Vagina (tissue), 2 donors: ENCODE measurements around the gene ZBTB7C. TPM values are rescaled to one million over a fixed set of nuclear protein-coding genes. Genes with fewer than 3 reads are reported as not detected.

Experiments
- DNase-seq, 2 donors: peaks; one replicate each; pipeline ENCODE4 v3.0.0-alpha.2; 2017; ENCODE audit errors: extremely low spot score in 2 of 2
- H3K27ac ChIP-seq: fragments of 200-600 bp; sonication (generic); one replicate; pipeline ENCODE4 v1.5.1; 2019
- H3K27me3 ChIP-seq: fragments of 200-600 bp; sonication (generic); one replicate; pipeline ENCODE4 v1.5.1; 2019
- H3K36me3 ChIP-seq, 2 donors: fragments of 200-600 bp; sonication (generic); one replicate each; pipeline ENCODE4 v1.5.1; 2017 to 2019
- H3K4me1 ChIP-seq: fragments of 200-600 bp; sonication (generic); one replicate; pipeline ENCODE4 v1.5.1; 2019
- H3K4me3 ChIP-seq, 2 donors: fragments of 200-600 bp; sonication (generic); 1 replicate in 1 of 2; 2 replicates in 1 of 2; pipeline ENCODE4 v1.5.1; 2016 to 2019
- H3K9me3 ChIP-seq: fragments of 200-600 bp; sonication (generic); one replicate; pipeline ENCODE4 v1.5.1; 2019
- POLR2A ChIP-seq, 2 donors: fragments of 450-650 bp; IDR thresholded peaks; one replicate each; pipeline ENCODE4 v1.6.1; 2017; ENCODE audit warnings: antibody characterized with exemption in 2 of 2, mild to moderate bottlenecking in 2 of 2, moderate library complexity in 2 of 2
- POLR2AphosphoS5 ChIP-seq, 2 donors: sonication (generic); formaldehyde crosslinking; IDR thresholded peaks; one replicate each; pipeline ENCODE4 v1.9.0; 2017; ENCODE audit warnings: antibody characterized with exemption in 2 of 2, mild to moderate bottlenecking in 2 of 2, low read depth in 1 of 2; ENCODE audit not compliant: insufficient read depth in 1 of 2
- intact Hi-C: fragments of 100-400 bp; cut with DNase I; formaldehyde crosslinking; loops from one replicate; pipeline ENCODE4 v1.15.1; 2023
- total RNA-seq: library from RNA; depleted of rRNA; stranded (reverse); fragments of >200 nt; gene quantifications from one replicate; pipeline ENCODE4 v1.2.3, GENCODE V29; 2016
- TF ChIP-seq, protein P1 (sequence below), 3 experiments: fragments of 450-650 bp in 2 of 3; fragments of 200-600 bp in 1 of 3; sonication (generic) in 1 of 3; IDR thresholded peaks; one replicate each; pipeline ENCODE4 v1.5.1; 2017 to 2019; ENCODE audit warnings: antibody characterized with exemption in 3 of 3, mild to moderate bottlenecking in 2 of 3, moderate library complexity in 2 of 3

The ZBTB7C gene
- total RNA-seq, 1 donor from 2014 or later = 40.5 TPM

DNA sequence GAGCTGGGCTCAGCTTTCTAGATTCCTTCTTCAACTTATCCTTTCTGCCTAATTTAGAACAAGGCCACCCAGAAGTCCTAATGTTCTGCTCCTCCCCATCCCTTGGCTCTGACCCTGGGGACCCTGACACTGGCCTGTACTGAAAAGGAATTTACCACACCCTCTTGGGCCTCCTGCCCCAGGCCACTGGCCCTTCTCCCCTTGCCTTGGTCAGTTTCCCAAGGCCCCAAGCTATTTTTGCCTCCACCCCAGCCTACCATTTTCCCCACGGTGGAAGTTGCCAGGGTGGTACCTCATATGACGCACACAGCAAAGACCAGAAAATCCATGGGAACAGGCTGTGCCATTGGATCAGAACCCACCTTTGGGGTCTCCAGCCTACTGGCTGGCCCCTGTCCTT is 72.1 kb downstream of the ZBTB7C start:
- H3K36me3 ChIP-seq = no peaks in the 10 kb centered on the region
- no peaks in the 10 kb centered on the region for H3K9me3 ChIP-seq
- intact Hi-C loops = no loop called here
- no peaks in the 10 kb centered on the region for H3K4me1 ChIP-seq
- no peak overlapping the region for H3K27ac ChIP-seq
- TF ChIP-seq POLR2A (IDR thresholded peaks at IDR 0.05) (no peak), POLR2AphosphoS5 (IDR thresholded peaks at IDR 0.05; ENCODE audit: insufficient read depth in 1 of 2, low read depth in 1 of 2) (no peak)
- TF ChIP-seq, protein P1, sequence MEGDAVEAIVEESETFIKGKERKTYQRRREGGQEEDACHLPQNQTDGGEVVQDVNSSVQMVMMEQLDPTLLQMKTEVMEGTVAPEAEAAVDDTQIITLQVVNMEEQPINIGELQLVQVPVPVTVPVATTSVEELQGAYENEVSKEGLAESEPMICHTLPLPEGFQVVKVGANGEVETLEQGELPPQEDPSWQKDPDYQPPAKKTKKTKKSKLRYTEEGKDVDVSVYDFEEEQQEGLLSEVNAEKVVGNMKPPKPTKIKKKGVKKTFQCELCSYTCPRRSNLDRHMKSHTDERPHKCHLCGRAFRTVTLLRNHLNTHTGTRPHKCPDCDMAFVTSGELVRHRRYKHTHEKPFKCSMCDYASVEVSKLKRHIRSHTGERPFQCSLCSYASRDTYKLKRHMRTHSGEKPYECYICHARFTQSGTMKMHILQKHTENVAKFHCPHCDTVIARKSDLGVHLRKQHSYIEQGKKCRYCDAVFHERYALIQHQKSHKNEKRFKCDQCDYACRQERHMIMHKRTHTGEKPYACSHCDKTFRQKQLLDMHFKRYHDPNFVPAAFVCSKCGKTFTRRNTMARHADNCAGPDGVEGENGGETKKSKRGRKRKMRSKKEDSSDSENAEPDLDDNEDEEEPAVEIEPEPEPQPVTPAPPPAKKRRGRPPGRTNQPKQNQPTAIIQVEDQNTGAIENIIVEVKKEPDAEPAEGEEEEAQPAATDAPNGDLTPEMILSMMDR (IDR thresholded peaks at IDR 0.05) = no peak
- no peaks in the 10 kb centered on the region for H3K27me3 ChIP-seq
- no peak for DNase-seq
- no peak overlapping the region for H3K4me3 ChIP-seq

DNA sequence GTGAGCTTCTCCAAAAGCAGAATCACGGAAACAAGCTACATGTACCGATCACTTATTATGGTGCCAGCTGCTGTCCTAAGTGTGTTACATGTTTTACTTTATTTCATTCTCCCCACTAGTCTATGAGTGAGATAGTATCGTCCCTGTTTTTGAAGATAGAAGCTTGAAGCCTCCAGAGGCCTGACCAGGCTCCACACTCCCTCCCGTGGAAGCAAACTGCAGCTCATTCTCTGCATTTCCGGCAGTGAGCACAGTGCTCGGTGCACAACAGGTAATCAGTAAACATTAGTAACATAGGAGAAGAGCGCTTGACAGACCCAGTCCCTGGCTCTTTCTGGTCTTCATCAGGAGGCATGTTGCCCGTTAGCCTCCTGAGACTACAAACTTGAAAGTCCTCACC is 72.9 kb downstream of the ZBTB7C start:
- intact Hi-C loops = no loop called here
- no peaks in the 10 kb centered on the region for H3K9me3 ChIP-seq
- DNase-seq = no peak
- no peaks in the 10 kb centered on the region for H3K4me1 ChIP-seq
- no peaks in the 10 kb centered on the region for H3K27me3 ChIP-seq
- no peak overlapping the region for H3K27ac ChIP-seq
- TF ChIP-seq POLR2A (IDR thresholded peaks at IDR 0.05) (no peak), POLR2AphosphoS5 (IDR thresholded peaks at IDR 0.05; ENCODE audit: insufficient read depth in 1 of 2, low read depth in 1 of 2) (no peak)
- TF ChIP-seq, protein P1 (IDR thresholded peaks at IDR 0.05) = no peak
- no peaks in the 10 kb centered on the region for H3K36me3 ChIP-seq
- no peak overlapping the region for H3K4me3 ChIP-seq

DNA sequence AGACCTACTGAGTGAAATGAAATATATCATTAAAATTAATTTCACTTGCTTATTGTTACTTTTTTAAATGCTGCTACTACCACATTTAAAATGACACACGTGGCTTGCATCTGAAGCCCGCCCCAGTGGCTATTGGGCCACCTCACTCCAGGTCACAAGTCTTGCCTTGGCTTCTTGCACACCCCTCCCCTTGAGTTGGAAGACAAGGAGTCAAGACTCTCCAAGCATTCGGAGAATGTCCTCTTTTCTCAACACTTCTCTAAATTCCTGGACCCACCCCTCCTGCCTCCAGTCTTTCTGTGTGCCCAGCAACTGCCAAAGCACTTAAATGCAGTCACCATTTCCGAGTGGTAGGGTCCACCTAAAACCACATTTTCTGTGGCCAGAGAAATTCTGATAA is 73.4 kb downstream of the ZBTB7C start:
- Histone ChIP-seq H3K9me3 (no peaks in the 10 kb centered on the region), H3K4me1 (no peaks in the 10 kb centered on the region), H3K27ac (no peak overlapping the region), H3K36me3 (no peaks in the 10 kb centered on the region), H3K4me3 (no peak overlapping the region), H3K27me3 (no peaks in the 10 kb centered on the region)
- intact Hi-C loops = no loop called here
- no peak for DNase-seq
- TF ChIP-seq, protein P1 (IDR thresholded peaks at IDR 0.05) = no peak
- no peak for TF ChIP-seq POLR2A (IDR thresholded peaks at IDR 0.05)
- no peak for TF ChIP-seq POLR2AphosphoS5 (IDR thresholded peaks at IDR 0.05; ENCODE audit: insufficient read depth in 1 of 2, low read depth in 1 of 2)

DNA sequence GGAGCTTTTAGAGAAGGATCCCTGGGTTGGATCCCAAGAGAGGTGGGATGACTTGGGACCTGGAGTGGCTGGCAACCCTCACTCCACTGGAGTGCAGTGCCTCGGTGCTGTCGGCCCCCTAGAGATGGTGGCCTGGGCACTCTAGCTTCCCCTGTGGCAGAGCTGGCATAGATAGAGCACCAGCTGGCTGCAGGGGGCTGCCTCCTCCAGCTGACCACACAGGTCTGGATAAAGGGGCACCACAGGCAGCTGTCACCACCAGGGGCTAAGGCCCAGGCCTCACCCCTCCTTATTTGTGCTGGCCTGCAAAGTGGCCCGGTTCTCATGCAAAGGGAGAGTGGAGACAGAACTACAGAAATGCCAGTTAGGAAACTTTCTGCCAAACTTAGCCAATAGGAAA is 74.3 kb downstream of the ZBTB7C start:
- no peaks in the 10 kb centered on the region for H3K9me3 ChIP-seq
- TF ChIP-seq POLR2AphosphoS5 (IDR thresholded peaks at IDR 0.05; ENCODE audit: insufficient read depth in 1 of 2, low read depth in 1 of 2) (no peak), POLR2A (IDR thresholded peaks at IDR 0.05) (no peak)
- TF ChIP-seq, protein P1 (IDR thresholded peaks at IDR 0.05) = no peak
- intact Hi-C loops = no loop called here
- DNase-seq = no peak
- H3K36me3 ChIP-seq = no peaks in the 10 kb centered on the region
- H3K27me3 ChIP-seq = no peaks in the 10 kb centered on the region
- no peaks in the 10 kb centered on the region for H3K4me1 ChIP-seq
- no peak overlapping the region for H3K27ac ChIP-seq
- H3K4me3 ChIP-seq = no peak overlapping the region

DNA sequence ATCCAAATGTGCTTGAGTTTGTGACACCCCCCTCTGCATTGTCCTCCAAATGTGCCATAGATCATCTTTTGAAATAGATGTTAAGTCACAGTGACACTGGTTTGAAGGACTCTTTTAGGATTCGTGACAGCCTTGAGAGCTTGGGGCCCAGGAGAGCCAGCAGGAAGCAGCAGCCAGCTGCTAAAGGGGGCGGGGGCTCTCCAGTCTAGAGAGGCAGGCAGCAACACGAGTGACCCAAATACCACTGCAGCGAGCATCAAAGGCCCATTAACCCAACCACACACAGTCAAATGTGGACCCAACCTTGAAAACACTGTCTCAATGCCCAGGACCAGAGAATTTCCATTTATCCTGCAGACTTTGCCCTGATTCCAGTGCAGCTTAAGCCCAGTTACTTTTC is 75.6 kb downstream of the ZBTB7C start:
- no peaks in the 10 kb centered on the region for H3K36me3 ChIP-seq
- H3K4me1 ChIP-seq = no peaks in the 10 kb centered on the region
- H3K4me3 ChIP-seq = no peak overlapping the region
- TF ChIP-seq POLR2AphosphoS5 (IDR thresholded peaks at IDR 0.05; ENCODE audit: insufficient read depth in 1 of 2, low read depth in 1 of 2) (no peak), POLR2A (IDR thresholded peaks at IDR 0.05) (no peak)
- TF ChIP-seq, protein P1 (IDR thresholded peaks at IDR 0.05) = no peak
- no peaks in the 10 kb centered on the region for H3K27me3 ChIP-seq
- no peak overlapping the region for H3K27ac ChIP-seq
- H3K9me3 ChIP-seq = no peaks in the 10 kb centered on the region
- no peak for DNase-seq
- intact Hi-C loops = no loop called here
